H9 (cell line): ENCODE results near the gene NFYB. TPM values are rescaled to one million over a fixed set of nuclear protein-coding genes. Genes with fewer than 3 reads are reported as not detected.

Source experiments
- DNase-seq: peaks from one replicate; pipeline ENCODE4 v3.0.0-alpha.2; 2017
- H2AFZ ChIP-seq: one replicate; pipeline ENCODE4 v1.6.1; 2013; ENCODE audit warnings: mild to moderate bottlenecking, low read length, control low read depth, moderate library complexity
- H2AK5ac ChIP-seq: 2 replicates; pipeline ENCODE4 v1.6.1; 2013; ENCODE audit warnings: low read length, control low read depth, mixed read lengths; ENCODE audit not compliant: insufficient read length
- H2BK120ac ChIP-seq: one replicate; pipeline ENCODE4 v1.6.1; 2013; ENCODE audit warnings: low read depth, mild to moderate bottlenecking, low read length, control low read depth, inconsistent platforms; ENCODE audit not compliant: poor library complexity, severe bottlenecking
- H2BK12ac ChIP-seq: 2 replicates; pipeline ENCODE4 v1.6.1; 2013; ENCODE audit warnings: low read length, control low read depth, mixed read lengths, low read depth; ENCODE audit not compliant: insufficient read length
- H2BK15ac ChIP-seq: 2 replicates; pipeline ENCODE4 v1.6.1; 2013; ENCODE audit warnings: low read depth, low read length, control low read depth
- H2BK20ac ChIP-seq: one replicate; pipeline ENCODE4 v1.6.1; 2013; ENCODE audit warnings: low read depth, mild to moderate bottlenecking, low read length, control low read depth, inconsistent platforms; ENCODE audit not compliant: poor library complexity, severe bottlenecking
- H2BK5ac ChIP-seq: 2 replicates; pipeline ENCODE4 v1.6.1; 2013; ENCODE audit warnings: low read length, control low read depth, mixed read lengths; ENCODE audit not compliant: insufficient read length
- H3K14ac ChIP-seq: 2 replicates; pipeline ENCODE4 v1.6.1; 2013; ENCODE audit warnings: low read length, control low read depth; ENCODE audit not compliant: insufficient read depth
- H3K18ac ChIP-seq: 2 replicates; pipeline ENCODE4 v1.6.1; 2013; ENCODE audit warnings: low read depth, mild to moderate bottlenecking, mixed read lengths, low read length, control low read depth; ENCODE audit not compliant: insufficient read length
- H3K23ac ChIP-seq: 2 replicates; pipeline ENCODE4 v1.6.1; 2013; ENCODE audit warnings: low read length, control low read depth, mixed read lengths, low read depth; ENCODE audit not compliant: insufficient read length
- H3K23me2 ChIP-seq: 2 replicates; pipeline ENCODE4 v1.6.1; 2013; ENCODE audit warnings: low read depth, mild to moderate bottlenecking, mixed read lengths, low read length, control low read depth; ENCODE audit not compliant: insufficient read length, poor library complexity, severe bottlenecking
- H3K27ac ChIP-seq: 2 replicates; pipeline ENCODE4 v1.5.1; 2013; ENCODE audit warnings: low read length, control low read depth, mixed read lengths, low read depth; ENCODE audit not compliant: insufficient read length
- H3K27me3 ChIP-seq: 2 replicates; pipeline ENCODE4 v1.6.1; 2013; ENCODE audit warnings: low read length, control low read depth, inconsistent platforms; ENCODE audit not compliant: insufficient read depth
- H3K4ac ChIP-seq: 2 replicates; pipeline ENCODE4 v1.6.1; 2013; ENCODE audit warnings: low read depth, mild to moderate bottlenecking, control low read depth, inconsistent platforms, low read length, moderate library complexity
- H3K4me1 ChIP-seq: 2 replicates; pipeline ENCODE4 v1.6.1; 2013; ENCODE audit warnings: low read length, control low read depth, inconsistent platforms; ENCODE audit not compliant: insufficient read depth
- H3K4me2 ChIP-seq: 2 replicates; pipeline ENCODE4 v1.6.1; 2013; ENCODE audit warnings: low read length, control low read depth, mixed read lengths; ENCODE audit not compliant: insufficient read length, insufficient read depth
- H3K56ac ChIP-seq: 2 replicates; pipeline ENCODE4 v1.6.1; 2013; ENCODE audit warnings: low read depth, mild to moderate bottlenecking, mixed read lengths, low read length, control low read depth; ENCODE audit not compliant: insufficient read length
- H3K79me1 ChIP-seq: 2 replicates; pipeline ENCODE4 v1.6.1; 2013; ENCODE audit warnings: low read depth, mild to moderate bottlenecking, moderate library complexity, low read length, control low read depth, inconsistent platforms; ENCODE audit not compliant: insufficient read depth, poor library complexity, severe bottlenecking
- H3K79me2 ChIP-seq: 2 replicates; pipeline ENCODE4 v1.6.1; 2013; ENCODE audit warnings: low read length, control low read depth, inconsistent platforms; ENCODE audit not compliant: insufficient read depth
- H3K9ac ChIP-seq: 2 replicates; pipeline ENCODE4 v1.6.1; 2013; ENCODE audit warnings: low read length, control low read depth, mixed read lengths; ENCODE audit not compliant: insufficient read length; ENCODE audit errors: extremely low read depth
- H3K9me3 ChIP-seq: one replicate; pipeline ENCODE4 v1.6.1; 2013; ENCODE audit warnings: low read depth, low read length, inconsistent platforms; ENCODE audit not compliant: control insufficient read depth
- H3T11ph ChIP-seq: one replicate; pipeline ENCODE4 v1.6.1; 2013; ENCODE audit warnings: mild to moderate bottlenecking, low read length, control low read depth, inconsistent platforms
- H4K20me1 ChIP-seq: one replicate; pipeline ENCODE4 v1.6.1; 2013; ENCODE audit not compliant: control insufficient read depth, insufficient read length, insufficient read depth
- H4K5ac ChIP-seq: 2 replicates; pipeline ENCODE4 v1.6.1; 2013; ENCODE audit warnings: low read depth, mild to moderate bottlenecking, mixed read lengths, low read length, control low read depth; ENCODE audit not compliant: insufficient read length
- H4K8ac ChIP-seq: replicated peaks from 2 replicates; pipeline ENCODE4 v1.6.1; 2013; ENCODE audit warnings: low read length, control low read depth, mixed read lengths, low read depth; ENCODE audit not compliant: insufficient read length
- H4K91ac ChIP-seq: 2 replicates; pipeline ENCODE4 v1.6.1; 2013; ENCODE audit warnings: low read depth, mild to moderate bottlenecking, moderate library complexity, mixed read lengths, low read length, control low read depth; ENCODE audit not compliant: insufficient read length
- H3K27ac Mint-ChIP-seq, 3 experiments: 2 replicates in 2 of 3; 3 replicates in 1 of 3; pipeline ENCODE4 v1.8.0; 2020 to 2021; ENCODE audit warnings: mixed read lengths in 3 of 3, mild to moderate bottlenecking in 1 of 3, moderate library complexity in 1 of 3
- H3K27me3 Mint-ChIP-seq: 2 replicates; pipeline ENCODE4 v1.8.0; 2021; ENCODE audit warnings: low read depth, mild to moderate bottlenecking, moderate library complexity, mixed read lengths
- H3K36me3 Mint-ChIP-seq, 3 experiments: 2 replicates in 2 of 3; 3 replicates in 1 of 3; pipeline ENCODE4 v1.8.0; 2020 to 2021; ENCODE audit warnings: low read depth in 3 of 3, mixed read lengths in 3 of 3; ENCODE audit not compliant: insufficient read depth in 1 of 3
- H3K4me1 Mint-ChIP-seq, 2 experiments: 2 replicates each; pipeline ENCODE4 v1.8.0; 2020; ENCODE audit warnings: mixed read lengths in 2 of 2
- H3K4me3 Mint-ChIP-seq, 2 experiments: 2 replicates in 1 of 2; 3 replicates in 1 of 2; pipeline ENCODE4 v1.8.0; 2020 to 2021; ENCODE audit warnings: mild to moderate bottlenecking in 2 of 2, mixed read lengths in 2 of 2, moderate library complexity in 1 of 2
- H3K9me3 Mint-ChIP-seq, 2 experiments: 2 replicates in 1 of 2; 3 replicates in 1 of 2; pipeline ENCODE4 v1.8.0; 2020; ENCODE audit warnings: mild to moderate bottlenecking in 2 of 2, mixed read lengths in 2 of 2, moderate library complexity in 1 of 2
- WGBS: extraction: QIAGEN DNeasy Blood & Tissue Kit; methylation state at CpG from one replicate; pipeline ENCODE4 v1.1.7; 2013; ENCODE audit warnings: missing lambda C conversion rate, low lambda C conversion rate, mixed read lengths; ENCODE audit not compliant: insufficient read length; ENCODE audit errors: extremely low coverage; 5-methylcytosine and 5-hydroxymethylcytosine counted together
- total RNA-seq: library from RNA; stranded (reverse); gene quantifications from 2 replicates; pipeline ENCODE4 v1.2.1, GENCODE V29; 2021
- TF ChIP-seq, protein P1 (sequence below): fragments of 200-600 bp; sonication (generic); conservative IDR thresholded peaks from 3 replicates; pipeline ENCODE4 v1.8.0; 2021; ENCODE audit warnings: antibody characterized with exemption, mild to moderate bottlenecking

Gene NFYB
- total RNA-seq, 1 experiment from 2014 or later, result 52.5 TPM

DNA sequence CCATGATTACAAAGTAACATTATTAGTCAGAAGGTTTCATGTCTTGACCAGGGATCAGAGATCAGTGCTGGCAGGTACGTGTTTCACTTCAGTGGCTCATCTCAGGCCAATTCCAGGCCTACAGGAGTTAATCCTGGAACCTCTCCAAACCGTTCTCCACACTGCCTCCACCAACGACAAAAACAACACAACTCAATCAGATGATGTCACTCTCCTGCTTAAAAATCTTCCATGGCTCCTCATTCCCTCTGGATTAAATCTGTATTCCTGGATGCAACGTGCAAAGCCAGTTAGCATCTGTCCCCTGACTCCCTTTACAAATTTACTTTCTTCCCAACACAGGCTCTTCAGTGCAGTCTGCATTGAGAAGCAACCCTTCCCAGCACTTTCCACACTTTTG lies 43.3 kb upstream of the NFYB start:
- H3K4me3 Mint-ChIP-seq, result no peak overlapping the region
- WGBS, result no CpG with 5 or more reads among the region's 4 CpGs

More for the DNA sequence above, 43.3 kb upstream of the NFYB start:
- Histone ChIP-seq H3K4ac (no peak overlapping the region), H3K79me2 (no peaks in the 10 kb centered on the region), H2AK5ac (no peak overlapping the region), H3K4me1 (no peaks in the 10 kb centered on the region), H3K23me2 (no peaks in the 10 kb centered on the region), H3K56ac (no peak overlapping the region), H4K5ac (no peak overlapping the region), H3K79me1 (no peaks in the 10 kb centered on the region), H4K20me1 (no peaks in the 10 kb centered on the region), H2AFZ (no peak overlapping the region), H2BK15ac (no peak overlapping the region), H2BK5ac (no peak overlapping the region), H3K9ac (no peak overlapping the region), H3K18ac (no peak overlapping the region), H2BK20ac (no peak overlapping the region), H3K27ac (no peak overlapping the region), H3T11ph (no peak overlapping the region), H4K8ac (no peak overlapping the region), H3K23ac (no peak overlapping the region), H3K27me3 (no peaks in the 10 kb centered on the region), H3K9me3 (no peaks in the 10 kb centered on the region), H4K91ac (no peak overlapping the region), H2BK120ac (no peak overlapping the region), H3K14ac (no peak overlapping the region), H2BK12ac (no peak overlapping the region), H3K4me2 (no peak overlapping the region)
- H3K9me3 Mint-ChIP-seq, result peaks cover 14 to 16% of the 10 kb centered on the region in 2 experiments; a peak in 4 of 5 replicates
- no peaks in the 10 kb centered on the region for H3K4me1 Mint-ChIP-seq
- peaks cover 2 to 18% (median 10%) of the 10 kb centered on the region in 3 experiments; a peak in 5 of 7 replicates for H3K36me3 Mint-ChIP-seq
- DNase-seq, result no peak
- TF ChIP-seq, protein P1, sequence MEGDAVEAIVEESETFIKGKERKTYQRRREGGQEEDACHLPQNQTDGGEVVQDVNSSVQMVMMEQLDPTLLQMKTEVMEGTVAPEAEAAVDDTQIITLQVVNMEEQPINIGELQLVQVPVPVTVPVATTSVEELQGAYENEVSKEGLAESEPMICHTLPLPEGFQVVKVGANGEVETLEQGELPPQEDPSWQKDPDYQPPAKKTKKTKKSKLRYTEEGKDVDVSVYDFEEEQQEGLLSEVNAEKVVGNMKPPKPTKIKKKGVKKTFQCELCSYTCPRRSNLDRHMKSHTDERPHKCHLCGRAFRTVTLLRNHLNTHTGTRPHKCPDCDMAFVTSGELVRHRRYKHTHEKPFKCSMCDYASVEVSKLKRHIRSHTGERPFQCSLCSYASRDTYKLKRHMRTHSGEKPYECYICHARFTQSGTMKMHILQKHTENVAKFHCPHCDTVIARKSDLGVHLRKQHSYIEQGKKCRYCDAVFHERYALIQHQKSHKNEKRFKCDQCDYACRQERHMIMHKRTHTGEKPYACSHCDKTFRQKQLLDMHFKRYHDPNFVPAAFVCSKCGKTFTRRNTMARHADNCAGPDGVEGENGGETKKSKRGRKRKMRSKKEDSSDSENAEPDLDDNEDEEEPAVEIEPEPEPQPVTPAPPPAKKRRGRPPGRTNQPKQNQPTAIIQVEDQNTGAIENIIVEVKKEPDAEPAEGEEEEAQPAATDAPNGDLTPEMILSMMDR, result no peak
- H3K27ac Mint-ChIP-seq, result peak overlapping the region in 1 of 3 experiments; percentile 2; a peak in 1 of 7 replicates
- H3K27me3 Mint-ChIP-seq, result peaks cover 2% of the 10 kb centered on the region
